GM12874 (cell line): ENCODE results near the gene ELAVL2.

Source experiments
- TF ChIP-seq, protein P1 (sequence below): IDR thresholded peaks from 2 replicates; pipeline ENCODE4 v1.5.1; 2011; ENCODE audit warnings: low read depth, mild to moderate bottlenecking, control low read depth, low read length, moderate library complexity; ENCODE audit not compliant: insufficient read depth

The ELAVL2 gene

DNA sequence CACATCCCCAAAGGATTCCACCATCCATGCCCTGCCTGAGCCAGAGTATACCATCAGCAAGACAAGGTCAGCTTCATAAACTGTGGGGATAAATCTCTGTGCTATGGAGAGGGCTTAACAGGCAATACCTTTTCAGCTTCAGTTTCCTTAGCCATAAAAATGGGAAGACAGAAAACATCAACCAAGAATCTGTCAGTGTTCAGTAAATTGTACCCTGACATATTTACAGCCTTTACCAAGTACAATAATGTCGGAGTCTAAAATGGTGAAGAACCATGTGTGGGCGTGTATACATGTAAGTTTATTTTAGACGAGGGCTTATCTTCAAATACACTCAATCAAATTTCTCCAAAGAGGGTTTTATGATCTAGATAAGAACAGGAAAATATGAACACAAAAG lies 94.7 kb downstream of the ELAVL2 start:
- TF ChIP-seq, protein P1, sequence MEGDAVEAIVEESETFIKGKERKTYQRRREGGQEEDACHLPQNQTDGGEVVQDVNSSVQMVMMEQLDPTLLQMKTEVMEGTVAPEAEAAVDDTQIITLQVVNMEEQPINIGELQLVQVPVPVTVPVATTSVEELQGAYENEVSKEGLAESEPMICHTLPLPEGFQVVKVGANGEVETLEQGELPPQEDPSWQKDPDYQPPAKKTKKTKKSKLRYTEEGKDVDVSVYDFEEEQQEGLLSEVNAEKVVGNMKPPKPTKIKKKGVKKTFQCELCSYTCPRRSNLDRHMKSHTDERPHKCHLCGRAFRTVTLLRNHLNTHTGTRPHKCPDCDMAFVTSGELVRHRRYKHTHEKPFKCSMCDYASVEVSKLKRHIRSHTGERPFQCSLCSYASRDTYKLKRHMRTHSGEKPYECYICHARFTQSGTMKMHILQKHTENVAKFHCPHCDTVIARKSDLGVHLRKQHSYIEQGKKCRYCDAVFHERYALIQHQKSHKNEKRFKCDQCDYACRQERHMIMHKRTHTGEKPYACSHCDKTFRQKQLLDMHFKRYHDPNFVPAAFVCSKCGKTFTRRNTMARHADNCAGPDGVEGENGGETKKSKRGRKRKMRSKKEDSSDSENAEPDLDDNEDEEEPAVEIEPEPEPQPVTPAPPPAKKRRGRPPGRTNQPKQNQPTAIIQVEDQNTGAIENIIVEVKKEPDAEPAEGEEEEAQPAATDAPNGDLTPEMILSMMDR = no peak

GRCh38 chr9:23730364-23730763 lies 95.7 kb downstream of the ELAVL2 start:
- TF ChIP-seq, protein P1 = no peak

DNA sequence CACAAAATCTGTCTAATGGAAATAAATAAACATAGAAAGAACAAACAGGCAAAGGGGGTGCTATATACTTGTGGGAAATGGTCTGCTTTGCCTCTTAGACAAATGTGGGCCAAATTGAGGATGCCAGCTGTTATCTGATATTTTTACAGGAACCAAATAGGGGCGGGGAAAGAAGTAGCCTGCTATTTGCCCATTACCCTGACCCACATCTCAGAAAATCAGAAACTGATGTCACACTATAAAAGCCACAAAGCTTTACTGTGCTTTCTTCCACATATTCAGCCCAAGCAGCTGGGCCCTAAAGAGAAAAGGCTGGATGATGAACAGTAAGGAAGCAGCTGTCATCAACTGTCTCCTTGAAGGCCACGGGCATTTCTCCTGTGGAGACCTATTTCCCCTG lies 97.3 kb downstream of the ELAVL2 start:
- TF ChIP-seq, protein P1 = no peak

- TF ChIP-seq, protein P1 = no peak
Observed at GRCh38 chr9:23725279-23725946, 100.6 kb downstream of the ELAVL2 start.

DNA sequence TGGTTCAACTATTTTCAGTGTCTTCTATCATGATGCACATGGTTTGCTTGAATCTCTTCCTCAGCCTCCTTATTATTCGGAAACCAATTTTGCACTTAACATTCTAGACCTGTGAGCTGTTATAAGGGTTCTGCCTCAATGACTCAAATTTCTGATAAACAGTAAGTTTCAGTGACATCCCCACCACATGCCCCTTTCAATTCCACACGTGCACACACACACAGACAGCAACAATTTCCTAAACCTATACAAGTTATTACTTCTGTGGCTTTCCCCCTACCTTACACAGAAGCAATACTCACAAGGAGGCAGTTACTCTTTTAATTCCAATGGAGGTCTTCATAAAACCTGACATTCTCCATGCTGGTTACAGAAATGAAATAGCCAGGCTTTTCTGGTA lies 102.4 kb downstream of the ELAVL2 start:
- TF ChIP-seq, protein P1 = no peak

DNA sequence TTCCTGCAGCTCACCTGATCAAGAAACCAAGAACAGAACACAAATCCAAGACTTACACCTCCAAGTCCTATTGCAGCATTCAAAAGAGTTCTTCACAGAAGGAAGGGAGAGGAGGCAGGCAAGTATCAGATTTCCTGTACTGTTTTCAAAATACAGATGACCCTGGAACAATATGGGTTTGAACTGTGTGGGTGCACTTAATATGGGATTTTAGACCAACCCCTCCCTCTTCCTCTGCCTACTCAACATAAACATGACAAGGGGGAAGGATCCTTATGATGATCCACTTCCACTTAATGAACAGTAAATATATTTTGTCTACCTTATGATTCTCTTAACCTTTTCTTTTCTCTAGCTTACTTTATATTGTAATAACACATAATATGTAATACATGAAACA lies 104.6 kb downstream of the ELAVL2 start:
- TF ChIP-seq, protein P1 = no peak

DNA sequence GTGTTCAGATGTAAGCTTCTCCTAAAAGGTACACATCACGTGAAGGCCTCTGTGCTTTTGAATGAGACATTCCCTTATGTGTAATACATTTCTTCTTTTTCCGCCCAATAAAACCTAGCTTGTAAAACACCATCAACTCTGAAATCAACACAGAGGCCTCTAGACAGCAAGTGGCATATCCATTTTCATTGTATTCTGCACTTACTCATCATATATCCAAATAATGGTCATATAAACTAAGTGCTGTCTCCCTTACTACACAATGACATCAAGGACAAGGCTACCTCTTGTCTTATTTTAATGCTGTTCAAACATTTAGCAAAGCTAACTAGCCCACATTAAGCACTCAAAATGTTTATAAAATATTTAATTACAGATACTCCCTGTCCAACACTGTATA lies 108.5 kb downstream of the ELAVL2 start:
- TF ChIP-seq, protein P1 = no peak

DNA sequence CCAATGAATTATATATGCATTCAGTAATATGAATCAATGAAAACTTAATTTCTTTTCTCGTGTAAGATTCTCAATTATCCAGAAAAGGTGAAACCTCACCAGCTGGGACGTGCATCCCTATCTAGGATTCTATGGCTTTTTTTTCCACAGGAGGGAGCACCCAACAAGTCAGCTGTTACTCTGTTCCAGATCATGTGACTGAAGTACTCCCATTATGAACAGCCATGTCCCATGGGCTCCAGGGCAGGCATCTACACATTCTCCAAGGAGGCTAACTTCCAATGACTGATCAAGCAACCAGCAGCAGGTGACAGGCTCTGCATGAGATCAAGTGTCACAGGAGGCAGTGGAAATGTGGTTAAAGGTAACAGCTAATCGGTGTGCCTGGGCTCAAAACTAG lies 118.8 kb downstream of the ELAVL2 start:
- TF ChIP-seq, protein P1 = no peak
